HG03439 (cell line): Measurements from ENCODE around the gene BAIAP3.
"Not testable (repeated sequence)": the region's sequence is repeated elsewhere in the genome, so short reads cannot be mapped to it uniquely, and the experiment has no call there.

Source experiments
- ATAC-seq: cut with Tn5 transposase; IDR thresholded peaks from one replicate; pipeline ENCODE4 v1.9.1; 2021; ENCODE audit warnings: mild to moderate bottlenecking, moderate library complexity; ENCODE audit not compliant: unreplicated experiment

Gene BAIAP3

GRCh38 chr16:1333149-1333812 lies at the start of gene BAIAP3:
Gene BAIAP3 (plus strand): TSS chr16:1333645. CDS start chr16:1338550, 4,905 bp downstream.
- ATAC-seq: no peak

GRCh38 chr16:1283996-1284616 lies 49.3 kb upstream of the BAIAP3 start:
- no peak for ATAC-seq

GRCh38 chr16:1285669-1286512 lies 47.6 kb upstream of the BAIAP3 start:
- ATAC-seq: no peak

- ATAC-seq: no peak
Measured at GRCh38 chr16:1286513-1287094, 46.8 kb upstream of the BAIAP3 start.

GRCh38 chr16:1287982-1288670 lies 45.3 kb upstream of the BAIAP3 start:
- ATAC-seq: no peak

- no peak for ATAC-seq
Measured at GRCh38 chr16:1288813-1289476, 44.5 kb upstream of the BAIAP3 start.

GRCh38 chr16:1289477-1289866 lies 44.0 kb upstream of the BAIAP3 start:
- ATAC-seq: no peak

GRCh38 chr16:1290063-1290501 lies 43.4 kb upstream of the BAIAP3 start:
- no peak for ATAC-seq

- no peak for ATAC-seq
Measured at GRCh38 chr16:1290860-1291575, 42.4 kb upstream of the BAIAP3 start.

GRCh38 chr16:1291576-1291974 lies 41.9 kb upstream of the BAIAP3 start:
- ATAC-seq: no peak

- ATAC-seq: not testable (repeated sequence)
Measured at GRCh38 chr16:1292208-1292607, 41.2 kb upstream of the BAIAP3 start.

- not testable (repeated sequence) for ATAC-seq
Measured at GRCh38 chr16:1292808-1293207, 40.6 kb upstream of the BAIAP3 start.

- no peak for ATAC-seq
Measured at GRCh38 chr16:1293921-1294656, 39.4 kb upstream of the BAIAP3 start.

- ATAC-seq: no peak
Measured at GRCh38 chr16:1295465-1295864, 38.0 kb upstream of the BAIAP3 start.

- ATAC-seq: not testable (repeated sequence)
Measured at GRCh38 chr16:1296688-1297017, 36.8 kb upstream of the BAIAP3 start.

GRCh38 chr16:1297018-1297696 lies 36.3 kb upstream of the BAIAP3 start:
- ATAC-seq: no peak

- no peak for ATAC-seq
Measured at GRCh38 chr16:1298406-1298805, 35.0 kb upstream of the BAIAP3 start.
